ENCODE results near the gene MACROD2. TPM values are rescaled to one million over a fixed set of nuclear protein-coding genes. Genes with fewer than 3 reads are reported as not detected.

MACROD2 gene
- total and polyA plus RNA-seq, 2 experiments from 2014 or later = 2.8 to 4.3 TPM

DNA sequence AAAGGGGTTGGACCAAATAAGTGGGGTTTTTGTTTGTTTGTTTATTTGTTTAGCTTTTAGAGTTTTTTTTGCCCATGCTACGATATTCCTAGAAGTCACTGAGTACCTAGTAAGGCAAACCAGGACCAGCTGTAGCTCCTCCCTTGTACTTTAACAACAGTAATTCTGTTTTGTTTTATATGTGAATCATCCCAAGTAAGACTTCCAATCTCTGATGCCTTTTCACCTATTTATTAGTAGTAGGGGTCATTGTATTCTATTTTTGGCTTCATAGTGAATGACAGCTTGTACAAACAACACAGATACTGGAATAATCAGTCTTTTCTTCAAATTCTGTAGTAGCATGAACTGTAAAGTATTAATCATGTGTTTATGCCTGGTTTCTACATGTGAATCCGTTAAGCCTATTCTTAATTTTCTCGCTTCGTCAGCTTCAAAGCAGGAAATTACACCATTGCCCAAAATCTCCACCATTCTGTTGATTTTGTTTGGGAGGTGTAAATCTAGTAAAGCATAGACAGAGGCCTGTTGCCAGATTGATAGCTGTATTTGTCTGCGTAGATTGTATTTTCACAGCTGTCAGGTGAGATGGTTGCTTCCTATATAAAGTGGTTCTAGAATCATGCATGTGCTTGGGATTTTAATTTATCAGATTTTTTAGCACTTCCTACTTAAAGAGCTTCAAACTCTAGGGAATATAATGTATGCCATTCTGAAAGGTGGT lies 493.6 kb downstream of the MACROD2 start (continued):
- TF ChIP-seq, protein P1, sequence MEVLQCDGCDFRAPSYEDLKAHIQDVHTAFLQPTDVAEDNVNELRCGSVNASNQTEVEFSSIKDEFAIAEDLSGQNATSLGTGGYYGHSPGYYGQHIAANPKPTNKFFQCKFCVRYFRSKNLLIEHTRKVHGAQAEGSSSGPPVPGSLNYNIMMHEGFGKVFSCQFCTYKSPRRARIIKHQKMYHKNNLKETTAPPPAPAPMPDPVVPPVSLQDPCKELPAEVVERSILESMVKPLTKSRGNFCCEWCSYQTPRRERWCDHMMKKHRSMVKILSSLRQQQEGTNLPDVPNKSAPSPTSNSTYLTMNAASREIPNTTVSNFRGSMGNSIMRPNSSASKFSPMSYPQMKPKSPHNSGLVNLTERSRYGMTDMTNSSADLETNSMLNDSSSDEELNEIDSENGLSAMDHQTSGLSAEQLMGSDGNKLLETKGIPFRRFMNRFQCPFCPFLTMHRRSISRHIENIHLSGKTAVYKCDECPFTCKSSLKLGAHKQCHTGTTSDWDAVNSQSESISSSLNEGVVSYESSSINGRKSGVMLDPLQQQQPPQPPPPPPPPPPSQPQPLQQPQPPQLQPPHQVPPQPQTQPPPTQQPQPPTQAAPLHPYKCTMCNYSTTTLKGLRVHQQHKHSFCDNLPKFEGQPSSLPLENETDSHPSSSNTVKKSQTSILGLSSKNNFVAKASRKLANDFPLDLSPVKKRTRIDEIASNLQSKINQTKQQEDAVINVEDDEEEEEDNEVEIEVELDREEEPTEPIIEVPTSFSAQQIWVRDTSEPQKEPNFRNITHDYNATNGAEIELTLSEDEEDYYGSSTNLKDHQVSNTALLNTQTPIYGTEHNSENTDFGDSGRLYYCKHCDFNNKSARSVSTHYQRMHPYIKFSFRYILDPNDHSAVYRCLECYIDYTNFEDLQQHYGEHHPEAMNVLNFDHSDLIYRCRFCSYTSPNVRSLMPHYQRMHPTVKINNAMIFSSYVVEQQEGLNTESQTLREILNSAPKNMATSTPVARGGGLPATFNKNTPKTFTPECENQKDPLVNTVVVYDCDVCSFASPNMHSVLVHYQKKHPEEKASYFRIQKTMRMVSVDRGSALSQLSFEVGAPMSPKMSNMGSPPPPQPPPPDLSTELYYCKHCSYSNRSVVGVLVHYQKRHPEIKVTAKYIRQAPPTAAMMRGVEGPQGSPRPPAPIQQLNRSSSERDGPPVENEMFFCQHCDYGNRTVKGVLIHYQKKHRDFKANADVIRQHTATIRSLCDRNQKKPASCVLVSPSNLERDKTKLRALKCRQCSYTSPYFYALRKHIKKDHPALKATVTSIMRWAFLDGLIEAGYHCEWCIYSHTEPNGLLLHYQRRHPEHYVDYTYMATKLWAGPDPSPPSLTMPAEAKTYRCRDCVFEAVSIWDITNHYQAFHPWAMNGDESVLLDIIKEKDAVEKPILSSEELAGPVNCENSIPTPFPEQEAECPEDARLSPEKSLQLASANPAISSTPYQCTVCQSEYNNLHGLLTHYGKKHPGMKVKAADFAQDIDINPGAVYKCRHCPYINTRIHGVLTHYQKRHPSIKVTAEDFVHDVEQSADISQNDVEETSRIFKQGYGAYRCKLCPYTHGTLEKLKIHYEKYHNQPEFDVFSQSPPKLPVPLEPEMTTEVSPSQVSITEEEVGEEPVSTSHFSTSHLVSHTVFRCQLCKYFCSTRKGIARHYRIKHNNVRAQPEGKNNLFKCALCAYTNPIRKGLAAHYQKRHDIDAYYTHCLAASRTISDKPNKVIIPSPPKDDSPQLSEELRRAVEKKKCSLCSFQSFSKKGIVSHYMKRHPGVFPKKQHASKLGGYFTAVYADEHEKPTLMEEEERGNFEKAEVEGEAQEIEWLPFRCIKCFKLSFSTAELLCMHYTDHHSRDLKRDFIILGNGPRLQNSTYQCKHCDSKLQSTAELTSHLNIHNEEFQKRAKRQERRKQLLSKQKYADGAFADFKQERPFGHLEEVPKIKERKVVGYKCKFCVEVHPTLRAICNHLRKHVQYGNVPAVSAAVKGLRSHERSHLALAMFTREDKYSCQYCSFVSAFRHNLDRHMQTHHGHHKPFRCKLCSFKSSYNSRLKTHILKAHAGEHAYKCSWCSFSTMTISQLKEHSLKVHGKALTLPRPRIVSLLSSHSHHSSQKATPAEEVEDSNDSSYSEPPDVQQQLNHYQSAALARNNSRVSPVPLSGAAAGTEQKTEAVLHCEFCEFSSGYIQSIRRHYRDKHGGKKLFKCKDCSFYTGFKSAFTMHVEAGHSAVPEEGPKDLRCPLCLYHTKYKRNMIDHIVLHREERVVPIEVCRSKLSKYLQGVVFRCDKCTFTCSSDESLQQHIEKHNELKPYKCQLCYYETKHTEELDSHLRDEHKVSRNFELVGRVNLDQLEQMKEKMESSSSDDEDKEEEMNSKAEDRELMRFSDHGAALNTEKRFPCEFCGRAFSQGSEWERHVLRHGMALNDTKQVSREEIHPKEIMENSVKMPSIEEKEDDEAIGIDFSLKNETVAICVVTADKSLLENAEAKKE (CRISPR knock-in tag; IDR thresholded peaks at IDR 0.05) = no peak
- TF ChIP-seq ZNF331 (CRISPR knock-in tag; IDR thresholded peaks at IDR 0.05; ENCODE audit: low read depth) (no peak), EZH2phosphoT487 (IDR thresholded peaks at IDR 0.05; ENCODE audit: unreplicated experiment) (no peak), EZH2 (IDR thresholded peaks at IDR 0.05; ENCODE audit: low read depth, unreplicated experiment) (no peak)

DNA sequence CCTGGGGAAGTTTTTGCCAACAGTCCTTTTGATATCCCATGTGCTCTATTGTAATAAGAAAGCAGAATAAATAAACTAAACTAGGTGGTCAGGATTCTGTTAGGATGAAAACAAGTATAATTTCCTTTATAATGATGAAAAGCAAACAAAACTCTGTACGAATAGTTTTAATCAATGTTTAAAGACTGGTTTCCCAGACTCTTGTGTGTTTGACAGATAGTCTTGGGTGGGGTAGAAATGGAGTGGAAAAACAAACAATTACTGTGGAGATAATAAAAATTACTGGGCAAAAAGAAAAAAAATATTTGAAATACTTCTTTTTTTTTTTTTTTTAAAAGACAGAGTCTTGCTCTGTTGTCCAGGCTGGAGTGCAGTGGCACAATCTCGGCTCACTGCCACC lies 494.2 kb downstream of the MACROD2 start:
- Histone ChIP-seq H3K27ac (ENCODE audit: low read depth) (no peak overlapping the region), H3K9me2 (ENCODE audit: insufficient read depth) (no peaks in the 10 kb centered on the region), H3K79me2 (replicated peaks; ENCODE audit: insufficient read depth) (no peaks in the 10 kb centered on the region), H2AFZ (no peak overlapping the region), H3K36me3 (ENCODE audit: insufficient read depth) (no peaks in the 10 kb centered on the region), H3K4me3 (no peak overlapping the region), H3F3A (replicated peaks; ENCODE audit: low read depth) (no peaks in the 10 kb centered on the region), H4K20me1 (replicated peaks; ENCODE audit: insufficient read depth) (no peaks in the 10 kb centered on the region), H3K4me2 (no peak overlapping the region), H3K27me3 (ENCODE audit: insufficient read depth) (no peaks in the 10 kb centered on the region), H3K4me1 (ENCODE audit: insufficient read depth) (no peaks in the 10 kb centered on the region)
- DNase-seq (ENCODE audit: low spot score) (no peak), ATAC-seq (no peak)
- H3K27me3 Mint-ChIP-seq (ENCODE audit: insufficient read depth, low read depth, poor library complexity) = peaks cover 2% of the 10 kb centered on the region
- 0 out of 3 replicates have a peak, but pooled peaks cover 3% of the 10 kb centered on the region for H3K4me1 Mint-ChIP-seq
- no peak overlapping the region for H3K4me3 Mint-ChIP-seq
- peaks cover 3% of the 10 kb centered on the region; the same call in 1 of the 3 replicates for H3K9me3 Mint-ChIP-seq
- no peaks in the 10 kb centered on the region for H3K36me3 Mint-ChIP-seq (ENCODE audit: low read depth)
- no peak overlapping the region for H3K27ac Mint-ChIP-seq
- TF ChIP-seq EZH2 (IDR thresholded peaks at IDR 0.05; ENCODE audit: low read depth, unreplicated experiment) = no peak
- no peak for TF ChIP-seq JUNB (IDR thresholded peaks at IDR 0.05; ENCODE audit: unreplicated experiment)
- no peak for TF ChIP-seq ZNF114 (CRISPR knock-in tag; IDR thresholded peaks at IDR 0.05)
- TF ChIP-seq, protein P2, sequence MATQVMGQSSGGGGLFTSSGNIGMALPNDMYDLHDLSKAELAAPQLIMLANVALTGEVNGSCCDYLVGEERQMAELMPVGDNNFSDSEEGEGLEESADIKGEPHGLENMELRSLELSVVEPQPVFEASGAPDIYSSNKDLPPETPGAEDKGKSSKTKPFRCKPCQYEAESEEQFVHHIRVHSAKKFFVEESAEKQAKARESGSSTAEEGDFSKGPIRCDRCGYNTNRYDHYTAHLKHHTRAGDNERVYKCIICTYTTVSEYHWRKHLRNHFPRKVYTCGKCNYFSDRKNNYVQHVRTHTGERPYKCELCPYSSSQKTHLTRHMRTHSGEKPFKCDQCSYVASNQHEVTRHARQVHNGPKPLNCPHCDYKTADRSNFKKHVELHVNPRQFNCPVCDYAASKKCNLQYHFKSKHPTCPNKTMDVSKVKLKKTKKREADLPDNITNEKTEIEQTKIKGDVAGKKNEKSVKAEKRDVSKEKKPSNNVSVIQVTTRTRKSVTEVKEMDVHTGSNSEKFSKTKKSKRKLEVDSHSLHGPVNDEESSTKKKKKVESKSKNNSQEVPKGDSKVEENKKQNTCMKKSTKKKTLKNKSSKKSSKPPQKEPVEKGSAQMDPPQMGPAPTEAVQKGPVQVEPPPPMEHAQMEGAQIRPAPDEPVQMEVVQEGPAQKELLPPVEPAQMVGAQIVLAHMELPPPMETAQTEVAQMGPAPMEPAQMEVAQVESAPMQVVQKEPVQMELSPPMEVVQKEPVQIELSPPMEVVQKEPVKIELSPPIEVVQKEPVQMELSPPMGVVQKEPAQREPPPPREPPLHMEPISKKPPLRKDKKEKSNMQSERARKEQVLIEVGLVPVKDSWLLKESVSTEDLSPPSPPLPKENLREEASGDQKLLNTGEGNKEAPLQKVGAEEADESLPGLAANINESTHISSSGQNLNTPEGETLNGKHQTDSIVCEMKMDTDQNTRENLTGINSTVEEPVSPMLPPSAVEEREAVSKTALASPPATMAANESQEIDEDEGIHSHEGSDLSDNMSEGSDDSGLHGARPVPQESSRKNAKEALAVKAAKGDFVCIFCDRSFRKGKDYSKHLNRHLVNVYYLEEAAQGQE (IDR thresholded peaks at IDR 0.05; ENCODE audit: unreplicated experiment) = no peak
- TF ChIP-seq NANOG (IDR thresholded peaks at IDR 0.05; ENCODE audit: borderline replicate concordance) = no peak

All from GM23338 (cell line).